ENCODE results near the gene SLC34A2.

SLC34A2 gene

DNA sequence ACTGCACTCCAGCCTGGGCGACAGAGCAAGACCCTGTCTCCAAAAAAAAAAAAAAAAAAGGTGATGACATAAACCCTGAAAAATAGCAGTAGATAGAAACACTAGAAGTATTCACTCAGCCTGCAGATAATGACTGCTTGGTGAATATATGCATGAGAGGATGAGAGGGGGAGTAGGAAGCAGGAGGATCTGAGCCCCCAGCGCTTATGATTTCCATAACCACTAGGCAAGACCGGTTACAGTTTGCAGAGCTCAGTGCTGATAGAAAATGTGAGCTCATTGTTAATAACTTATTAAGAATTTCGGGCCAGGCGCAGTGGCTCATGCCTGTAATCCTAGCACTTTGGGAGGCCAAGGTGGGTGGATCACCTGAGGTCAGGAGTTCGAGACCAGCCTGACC, 40.8 kb upstream of the SLC34A2 start:
- Histone ChIP-seq H3K4me3 (ENCODE audit: low read length) (no peak overlapping the region), H4K20me1 (ENCODE audit: control insufficient read depth, insufficient read depth, low read depth, low read length) (no peaks in the 10 kb centered on the region), H3K9me2 (replicated peaks; ENCODE audit: control insufficient read depth, low read length) (no peaks in the 10 kb centered on the region), H3K4me1 (ENCODE audit: control insufficient read depth, low read length) (no peaks in the 10 kb centered on the region), H3K27ac (ENCODE audit: low read depth, low read length) (no peak overlapping the region), H3K36me3 (ENCODE audit: control insufficient read depth, low read length) (no peaks in the 10 kb centered on the region), H3K4me2 (ENCODE audit: low read length) (no peak overlapping the region), H3K27me3 (ENCODE audit: control insufficient read depth, low read length) (no peaks in the 10 kb centered on the region), H3K79me2 (ENCODE audit: control insufficient read depth, low read length) (no peaks in the 10 kb centered on the region), H3F3A (ENCODE audit: control insufficient read depth, insufficient read depth) (no peaks in the 10 kb centered on the region), H3K9me3 (ENCODE audit: control insufficient read depth, insufficient read depth, low read length) (no peaks in the 10 kb centered on the region)
- no peak for TF ChIP-seq EZH2phosphoT487 (IDR thresholded peaks at IDR 0.05; ENCODE audit: borderline replicate concordance, low read length)
- TF ChIP-seq, protein P1, sequence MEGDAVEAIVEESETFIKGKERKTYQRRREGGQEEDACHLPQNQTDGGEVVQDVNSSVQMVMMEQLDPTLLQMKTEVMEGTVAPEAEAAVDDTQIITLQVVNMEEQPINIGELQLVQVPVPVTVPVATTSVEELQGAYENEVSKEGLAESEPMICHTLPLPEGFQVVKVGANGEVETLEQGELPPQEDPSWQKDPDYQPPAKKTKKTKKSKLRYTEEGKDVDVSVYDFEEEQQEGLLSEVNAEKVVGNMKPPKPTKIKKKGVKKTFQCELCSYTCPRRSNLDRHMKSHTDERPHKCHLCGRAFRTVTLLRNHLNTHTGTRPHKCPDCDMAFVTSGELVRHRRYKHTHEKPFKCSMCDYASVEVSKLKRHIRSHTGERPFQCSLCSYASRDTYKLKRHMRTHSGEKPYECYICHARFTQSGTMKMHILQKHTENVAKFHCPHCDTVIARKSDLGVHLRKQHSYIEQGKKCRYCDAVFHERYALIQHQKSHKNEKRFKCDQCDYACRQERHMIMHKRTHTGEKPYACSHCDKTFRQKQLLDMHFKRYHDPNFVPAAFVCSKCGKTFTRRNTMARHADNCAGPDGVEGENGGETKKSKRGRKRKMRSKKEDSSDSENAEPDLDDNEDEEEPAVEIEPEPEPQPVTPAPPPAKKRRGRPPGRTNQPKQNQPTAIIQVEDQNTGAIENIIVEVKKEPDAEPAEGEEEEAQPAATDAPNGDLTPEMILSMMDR (IDR thresholded peaks at IDR 0.05; ENCODE audit: low read depth, low read length, poor library complexity, severe bottlenecking) = no peak

DNA sequence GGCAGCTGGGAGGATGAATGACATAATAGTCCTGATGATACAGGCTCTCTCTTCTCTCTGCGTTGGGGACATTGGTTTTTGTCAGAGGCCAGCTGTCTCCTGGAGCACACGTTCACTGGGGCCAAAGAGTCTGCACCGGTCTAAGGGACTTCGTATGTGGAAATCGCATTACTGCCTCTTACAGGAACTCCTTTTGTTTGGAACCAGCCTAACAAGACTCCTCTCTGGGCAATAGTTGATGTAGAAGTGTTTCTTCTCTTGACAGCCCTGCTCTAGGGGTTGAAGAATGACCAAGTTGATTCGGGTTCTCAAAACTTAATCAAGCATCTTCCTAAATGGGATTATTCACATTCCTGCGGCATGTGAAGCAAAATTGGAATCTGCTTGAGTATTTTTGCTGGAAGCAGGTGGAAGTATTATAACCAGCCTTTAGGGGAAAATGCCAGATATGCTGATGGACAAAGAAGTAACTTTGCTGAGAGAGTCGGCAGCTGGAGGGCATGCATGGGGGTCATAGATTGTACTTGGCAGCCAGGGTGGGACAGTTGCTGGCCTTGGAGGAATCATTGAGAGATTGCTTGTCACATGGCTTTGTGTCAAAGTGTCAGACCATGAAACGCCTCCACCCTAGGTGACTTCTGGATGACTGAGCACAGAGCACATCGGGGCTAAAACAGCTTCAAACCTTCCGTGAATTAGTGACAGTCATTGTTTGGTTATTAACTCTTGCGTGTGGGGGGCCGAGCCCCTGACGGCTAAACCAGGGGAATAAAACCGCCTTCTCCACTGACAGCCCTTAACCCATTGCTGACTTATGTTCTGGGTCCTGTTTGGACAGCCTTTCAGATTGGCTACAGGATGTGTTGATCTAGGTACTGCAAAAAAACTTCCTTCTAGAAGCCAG, 34.4 kb upstream of the SLC34A2 start:
- Histone ChIP-seq H3K9me3 (ENCODE audit: control insufficient read depth, insufficient read depth, low read length) (no peaks in the 10 kb centered on the region), H3K4me3 (ENCODE audit: low read length) (no peak overlapping the region), H3K27me3 (ENCODE audit: control insufficient read depth, low read length) (peaks cover 7% of the 10 kb centered on the region), H3F3A (ENCODE audit: control insufficient read depth, insufficient read depth) (no peaks in the 10 kb centered on the region), H3K27ac (ENCODE audit: low read depth, low read length) (no peak overlapping the region), H3K4me1 (ENCODE audit: control insufficient read depth, low read length) (peaks cover 5% of the 10 kb centered on the region), H3K4me2 (ENCODE audit: low read length) (no peak overlapping the region), H3K79me2 (ENCODE audit: control insufficient read depth, low read length) (no peaks in the 10 kb centered on the region), H4K20me1 (ENCODE audit: control insufficient read depth, insufficient read depth, low read depth, low read length) (no peaks in the 10 kb centered on the region), H3K9me2 (replicated peaks; ENCODE audit: control insufficient read depth, low read length) (no peaks in the 10 kb centered on the region), H3K36me3 (ENCODE audit: control insufficient read depth, low read length) (no peaks in the 10 kb centered on the region)
- no peak for TF ChIP-seq EZH2phosphoT487 (IDR thresholded peaks at IDR 0.05; ENCODE audit: borderline replicate concordance, low read length)
- TF ChIP-seq, protein P1 (IDR thresholded peaks at IDR 0.05; ENCODE audit: low read depth, low read length, poor library complexity, severe bottlenecking) = no peak

DNA sequence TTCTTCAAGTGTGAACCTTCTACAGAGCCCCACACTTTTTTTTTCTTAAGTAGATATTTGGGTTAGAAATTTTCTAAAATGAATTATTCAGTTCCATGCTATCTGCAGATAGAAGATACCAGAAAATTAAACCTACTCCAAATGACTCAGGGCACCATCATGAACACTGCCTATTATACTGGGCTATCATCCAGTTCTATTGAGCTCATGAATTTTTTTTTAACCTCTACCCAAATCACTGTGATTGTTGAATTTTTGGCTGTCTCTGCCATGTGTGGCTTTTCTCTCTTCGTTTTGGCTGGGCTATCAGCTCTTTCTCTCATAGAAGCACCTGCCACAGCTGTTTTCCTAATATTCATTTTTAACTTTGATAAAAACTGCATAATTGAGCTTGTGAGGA, 31.0 kb upstream of the SLC34A2 start:
- Histone ChIP-seq H3K9me2 (replicated peaks; ENCODE audit: control insufficient read depth, low read length) (no peaks in the 10 kb centered on the region), H3K4me2 (ENCODE audit: low read length) (no peak overlapping the region), H3K9me3 (ENCODE audit: control insufficient read depth, insufficient read depth, low read length) (no peaks in the 10 kb centered on the region), H3K27me3 (ENCODE audit: control insufficient read depth, low read length) (peaks cover 7% of the 10 kb centered on the region), H4K20me1 (ENCODE audit: control insufficient read depth, insufficient read depth, low read depth, low read length) (no peaks in the 10 kb centered on the region), H3K4me1 (ENCODE audit: control insufficient read depth, low read length) (peaks cover 8% of the 10 kb centered on the region), H3K27ac (ENCODE audit: low read depth, low read length) (no peak overlapping the region), H3K79me2 (ENCODE audit: control insufficient read depth, low read length) (no peaks in the 10 kb centered on the region), H3K36me3 (ENCODE audit: control insufficient read depth, low read length) (no peaks in the 10 kb centered on the region), H3K4me3 (ENCODE audit: low read length) (no peak overlapping the region), H3F3A (ENCODE audit: control insufficient read depth, insufficient read depth) (no peaks in the 10 kb centered on the region)
- TF ChIP-seq EZH2phosphoT487 (IDR thresholded peaks at IDR 0.05; ENCODE audit: borderline replicate concordance, low read length) = no peak
- TF ChIP-seq, protein P1 (IDR thresholded peaks at IDR 0.05; ENCODE audit: low read depth, low read length, poor library complexity, severe bottlenecking) = no peak
